EL (cell line): ENCODE results near the gene BAG3.
"Not testable (repeated sequence)": the region's sequence is repeated elsewhere in the genome, so short reads cannot be mapped to it uniquely, and the experiment has no call there.

Source experiments
- DNase-seq: peaks from one replicate; pipeline ENCODE4 v3.0.0-alpha.2; 2016

The BAG3 gene

GRCh38 chr10:119700321-119700954, 49.3 kb downstream of the BAG3 start:
- no peak for DNase-seq

GRCh38 chr10:119701861-119702260, 50.7 kb downstream of the BAG3 start:
- peak; percentile 56 for DNase-seq

- no peak for DNase-seq
Observed at GRCh38 chr10:119702583-119702982, 51.4 kb downstream of the BAG3 start.

- DNase-seq, result no peak
Observed at GRCh38 chr10:119703903-119704508, 52.8 kb downstream of the BAG3 start.

- no peak for DNase-seq
Observed at GRCh38 chr10:119705434-119705831, 54.3 kb downstream of the BAG3 start.

- DNase-seq, result no peak
Observed at GRCh38 chr10:119706521-119707278, 55.5 kb downstream of the BAG3 start.

GRCh38 chr10:119707331-119707730, 56.2 kb downstream of the BAG3 start:
- not testable (repeated sequence) for DNase-seq

- not testable (repeated sequence) for DNase-seq
Observed at GRCh38 chr10:119710935-119711334, 59.8 kb downstream of the BAG3 start.

GRCh38 chr10:119713744-119714483, 62.7 kb downstream of the BAG3 start:
- DNase-seq, result no peak

GRCh38 chr10:119714484-119714816, 63.3 kb downstream of the BAG3 start:
- DNase-seq, result no peak

GRCh38 chr10:119715628-119716505, 64.7 kb downstream of the BAG3 start:
- DNase-seq, result no peak

GRCh38 chr10:119723161-119723560, 72.0 kb downstream of the BAG3 start:
- no peak for DNase-seq

- no peak for DNase-seq
Observed at GRCh38 chr10:119723624-119724023, 72.4 kb downstream of the BAG3 start.

GRCh38 chr10:119724593-119725516, 73.7 kb downstream of the BAG3 start:
- DNase-seq, result peak; percentile 30

GRCh38 chr10:119725517-119725827, 74.3 kb downstream of the BAG3 start:
- no peak for DNase-seq

- DNase-seq, result peak; percentile 99
Observed at GRCh38 chr10:119725828-119726675, 74.9 kb downstream of the BAG3 start, which contains the start of gene INPP5F. INPP5F (plus strand) TSS chr10:119726050; CDS start chr10:119726263, 213 bp downstream.

GRCh38 chr10:119726676-119727261, 75.6 kb downstream of the BAG3 start:
- DNase-seq, result no peak
